Femur (tissue), 1 donor: ENCODE data around the gene DNM3.
A peak's percentile ranks its signal among the peaks of the same experiment; 100 is the strongest.

Source experiments
- DNase-seq: peaks from one replicate; pipeline ENCODE4 v3.0.0-alpha.2; 2017

DNM3 gene

DNA sequence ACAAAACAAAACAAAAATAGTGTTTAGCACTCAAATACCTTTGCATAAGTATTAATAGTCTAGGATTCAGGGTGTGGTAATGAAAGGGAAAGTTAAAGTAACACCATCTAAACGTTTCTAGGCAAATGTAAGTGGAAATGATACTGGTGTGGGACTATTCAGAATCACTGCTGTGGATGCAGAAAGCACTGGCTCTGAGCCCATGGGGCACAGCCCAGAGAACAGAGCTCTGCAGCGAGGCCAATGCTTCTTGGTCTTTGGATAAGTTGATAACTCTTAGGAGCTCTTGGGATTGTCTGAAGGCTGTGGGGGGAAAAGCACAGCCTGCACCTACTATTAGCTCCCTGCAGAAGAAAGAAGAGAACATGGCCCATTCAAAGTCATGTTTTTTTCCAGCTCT lies 21.4 kb upstream of the DNM3 start:
- DNase-seq = no peak

DNA sequence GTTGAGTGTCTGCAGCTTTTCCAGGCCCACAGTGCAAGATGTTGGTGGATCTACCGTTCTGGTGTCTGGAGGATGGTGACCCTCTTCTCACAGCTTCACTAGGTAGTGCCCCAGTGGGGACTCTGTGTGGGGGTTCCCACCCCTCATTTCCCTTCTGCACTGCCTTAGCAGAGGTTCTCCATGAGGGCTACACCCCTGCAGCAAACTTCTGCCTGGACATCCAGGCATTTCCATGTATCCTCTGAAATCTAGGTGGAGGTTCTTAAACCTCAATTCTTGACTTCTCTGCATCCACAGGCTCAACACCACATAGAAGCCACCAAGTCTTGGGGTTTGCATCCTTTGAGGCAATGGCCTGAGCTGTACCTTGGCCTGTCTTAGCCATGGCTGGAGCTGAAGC lies 14.3 kb upstream of the DNM3 start:
- DNase-seq = no peak

DNA sequence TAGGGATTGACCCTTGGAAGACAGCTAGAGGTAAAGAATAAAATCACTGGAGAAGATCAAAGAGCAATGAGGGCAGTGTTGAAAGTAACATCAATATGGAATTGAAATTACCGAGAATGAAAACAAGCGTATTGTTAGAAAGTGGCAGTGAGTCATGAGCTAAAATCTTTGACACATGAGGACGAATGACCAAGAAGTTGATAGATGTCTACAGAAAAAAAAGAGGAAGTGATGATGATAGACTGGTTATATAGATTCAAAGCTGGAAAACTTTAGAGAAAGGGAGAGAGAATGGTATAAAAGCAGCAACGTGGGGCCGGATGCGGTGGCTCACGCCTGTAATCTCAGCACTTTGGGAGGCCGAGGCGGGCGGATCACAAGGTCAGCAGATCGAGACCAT lies 12.5 kb upstream of the DNM3 start:
- DNase-seq = no peak

DNA sequence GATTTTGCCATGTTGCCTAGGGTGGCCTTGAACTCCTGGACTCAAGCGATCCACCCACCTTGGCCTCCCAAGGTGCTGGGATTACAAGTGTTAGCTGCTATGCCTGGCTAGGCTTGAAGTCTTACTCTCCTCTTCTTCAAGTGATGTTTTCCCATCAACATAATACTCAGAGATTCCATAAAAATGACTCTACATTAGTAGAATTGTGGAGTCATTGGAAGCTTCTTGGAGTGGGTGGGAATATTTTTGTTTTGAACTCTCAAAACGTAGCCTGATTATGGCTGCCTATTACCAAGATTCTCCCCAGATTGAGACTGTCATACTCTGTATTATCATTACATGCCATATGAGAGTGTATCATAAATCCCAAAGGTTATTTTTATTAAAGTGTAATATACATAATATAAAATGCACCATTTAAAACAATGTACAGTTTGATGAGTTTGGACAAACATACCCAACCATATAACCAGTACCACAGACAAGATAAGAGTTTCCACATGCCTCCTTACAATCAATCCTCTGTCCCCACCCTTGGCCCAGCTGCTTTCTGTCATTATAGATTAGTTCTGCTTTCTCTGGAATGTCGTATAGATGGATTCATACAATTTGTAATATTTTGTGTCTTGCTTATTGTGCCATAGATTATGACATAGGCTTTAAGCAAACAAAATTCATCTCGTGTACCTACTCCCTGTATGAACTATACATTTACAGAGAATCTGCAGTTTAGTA lies 8.0 kb upstream of the DNM3 start:
- DNase-seq = no peak

DNA sequence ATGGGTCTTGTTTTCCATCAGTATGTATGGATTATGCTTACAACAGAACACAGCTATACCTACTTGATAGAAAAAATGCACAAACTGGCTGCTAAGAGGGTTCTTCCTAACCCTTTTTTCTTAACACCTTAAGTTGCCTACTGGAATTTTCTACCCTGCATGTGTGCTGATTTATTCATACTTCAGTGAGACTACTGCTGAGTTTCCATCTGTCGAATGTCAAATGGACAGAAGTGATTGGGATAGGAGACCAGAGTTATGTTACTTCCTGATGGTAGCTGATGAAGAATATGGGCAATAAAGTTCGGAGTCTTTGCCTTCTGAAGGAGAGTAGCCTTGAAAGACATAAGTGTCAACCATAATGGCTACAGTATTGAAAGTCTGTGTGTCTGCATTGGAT lies 6.5 kb upstream of the DNM3 start:
- no peak for DNase-seq

DNA sequence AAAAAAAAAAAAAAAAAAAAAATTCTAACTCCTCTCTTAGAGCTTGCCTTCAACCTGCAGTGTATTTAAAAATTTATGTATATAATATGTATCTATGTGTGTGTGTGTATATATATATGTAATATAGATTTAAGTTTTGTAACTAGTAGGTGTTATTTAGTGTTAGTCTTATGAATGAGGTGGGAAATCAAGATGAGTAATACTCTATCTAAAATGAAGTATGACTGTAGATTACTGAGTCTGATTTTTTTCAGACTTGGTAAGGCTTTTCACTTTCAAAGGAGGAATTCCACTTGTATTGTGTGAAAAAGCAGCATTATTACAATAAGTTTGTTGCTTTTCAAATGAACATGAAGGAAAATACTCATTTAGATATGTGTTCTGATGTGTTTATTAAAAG lies 5.4 kb upstream of the DNM3 start:
- no peak for DNase-seq

DNA sequence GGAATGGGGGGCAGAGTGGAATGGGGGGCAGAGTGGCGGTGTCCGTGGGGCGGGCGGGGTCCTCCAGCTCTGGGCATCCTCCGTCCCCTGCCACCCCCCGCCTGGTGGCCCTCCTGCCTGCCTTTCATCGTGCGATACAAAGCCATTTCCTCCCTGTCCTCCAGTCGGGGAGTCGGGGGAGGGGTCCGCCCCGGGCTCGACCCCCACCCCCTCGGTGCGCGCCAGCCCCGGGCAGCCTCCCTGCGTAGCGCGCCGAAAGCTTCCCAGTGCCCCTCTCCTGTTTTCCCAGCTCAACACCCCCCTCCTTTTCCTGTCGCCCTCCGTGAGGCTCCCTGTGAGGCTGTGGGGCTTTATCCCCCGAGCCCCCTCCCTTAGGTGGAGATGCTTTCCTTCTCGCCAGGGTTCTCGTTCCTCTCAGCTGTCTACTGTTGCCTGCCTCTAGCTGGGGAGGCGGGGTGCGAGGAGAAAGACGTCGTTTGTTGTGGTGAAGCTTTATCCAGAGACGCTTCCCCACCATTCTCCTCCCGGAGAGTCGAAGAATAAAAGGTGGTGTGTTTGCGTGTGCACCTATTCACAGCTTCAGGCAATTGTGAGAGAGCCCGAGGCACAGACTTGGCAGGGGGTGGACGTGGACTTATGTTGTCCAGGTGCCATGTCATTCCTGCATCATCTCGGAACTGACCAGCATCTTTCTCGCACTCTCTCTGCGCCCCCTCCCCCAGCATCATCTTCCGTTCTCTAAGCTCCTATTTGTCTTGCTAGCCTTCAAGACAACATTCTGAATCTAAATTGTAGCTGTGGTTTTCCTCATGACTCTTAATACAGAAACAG lies 848 bp downstream of the DNM3 start:
- DNase-seq = peak; percentile 24

DNA sequence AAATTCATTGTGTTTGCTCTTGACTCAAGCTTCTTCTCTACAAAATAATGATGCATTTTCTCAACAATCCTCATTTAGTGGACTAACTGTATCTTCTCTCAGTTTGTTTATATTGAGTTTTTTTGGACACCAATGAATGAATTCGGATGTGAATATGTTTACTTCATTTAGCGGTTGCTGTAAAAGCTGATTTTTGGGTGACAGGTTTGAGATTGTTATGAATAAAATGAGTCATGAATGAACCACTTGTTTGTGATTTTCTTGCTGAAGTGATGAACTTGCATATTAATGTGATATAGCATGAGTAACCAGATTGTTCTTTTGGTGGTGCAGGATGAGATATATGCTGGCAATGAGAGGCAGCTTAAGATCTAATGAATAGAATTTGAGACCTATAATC lies 3.1 kb downstream of the DNM3 start:
- no peak for DNase-seq

DNA sequence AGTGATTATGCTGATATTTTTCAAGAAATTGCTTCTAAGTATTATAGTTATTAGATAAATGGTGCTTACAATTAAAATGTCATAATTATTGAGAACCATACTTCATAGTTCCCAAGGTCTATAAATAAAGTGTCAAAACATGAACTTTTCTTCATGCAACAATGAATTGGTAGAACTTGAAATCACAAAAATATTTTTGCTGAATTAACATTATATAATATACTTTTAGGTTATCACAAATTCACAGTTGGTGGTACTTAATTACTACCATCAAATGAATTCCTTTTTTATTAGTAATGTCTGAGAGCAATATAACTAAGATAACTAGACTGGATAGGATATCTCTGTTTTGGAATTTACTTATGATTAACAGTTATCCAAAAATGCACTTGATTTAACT lies 4.7 kb downstream of the DNM3 start:
- DNase-seq = no peak

DNA sequence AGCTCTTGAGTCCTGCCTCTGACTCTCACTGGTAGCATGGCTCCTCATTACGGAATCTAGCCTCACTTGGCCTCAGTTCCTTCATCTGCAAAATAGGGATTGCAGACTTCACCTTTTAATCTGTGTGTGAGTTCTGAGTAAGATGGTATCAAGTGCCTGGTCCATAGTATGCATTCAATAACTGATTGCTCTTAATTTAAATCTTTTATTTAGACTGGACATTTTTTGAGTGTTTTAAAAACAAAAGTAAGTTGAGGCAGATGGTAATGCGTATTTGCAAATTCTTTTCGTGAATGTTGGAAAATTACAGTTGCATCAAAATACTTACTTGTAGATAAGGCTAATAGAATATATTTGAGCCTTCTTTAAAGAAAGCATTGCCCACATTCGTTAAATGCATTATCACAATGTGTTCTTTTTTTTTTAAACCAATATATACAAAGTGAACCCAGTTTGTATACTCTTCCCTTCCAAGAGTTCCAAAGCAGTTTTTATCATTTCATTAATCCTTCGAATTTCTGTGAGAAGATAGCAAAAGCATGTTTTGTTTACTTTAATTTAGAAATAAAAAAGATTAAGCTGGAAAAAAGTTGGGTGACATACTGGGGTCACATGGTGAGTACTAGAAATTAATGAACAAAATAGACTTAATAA lies 8.1 kb downstream of the DNM3 start:
- no peak for DNase-seq

DNA sequence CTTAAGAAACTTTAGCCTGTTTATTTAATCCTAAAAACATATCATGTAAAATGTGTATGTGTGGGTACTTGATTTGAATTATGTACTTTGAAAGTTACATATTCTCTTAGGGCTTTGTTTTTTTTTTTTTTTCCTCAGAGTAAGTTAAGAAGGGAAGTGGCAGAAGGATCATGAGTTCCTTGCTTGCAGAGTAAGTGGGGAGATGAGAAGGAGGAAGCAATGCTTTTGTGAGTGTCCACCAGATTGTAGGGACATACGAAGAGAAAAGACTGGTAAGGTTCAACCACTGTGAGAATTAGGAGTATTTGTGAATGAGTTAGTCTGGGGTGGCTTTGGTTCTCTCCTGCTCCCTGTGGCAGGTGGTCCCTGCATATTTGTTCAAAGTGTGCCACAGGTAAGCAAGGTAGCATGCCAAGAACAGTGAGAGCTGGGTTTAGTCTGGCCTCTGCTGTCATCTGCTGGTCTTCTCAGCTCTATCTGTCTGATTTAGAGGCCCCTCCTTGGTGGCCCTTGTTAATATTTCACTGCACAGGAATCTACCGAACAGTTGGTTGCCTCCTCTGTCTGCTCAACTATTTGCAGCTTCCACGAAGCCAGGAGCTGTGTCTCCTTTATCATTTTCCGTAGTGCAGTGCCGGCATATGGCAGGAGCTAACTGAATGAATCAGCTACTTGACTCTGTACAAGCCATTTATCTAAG lies 9.5 kb downstream of the DNM3 start:
- no peak for DNase-seq

DNA sequence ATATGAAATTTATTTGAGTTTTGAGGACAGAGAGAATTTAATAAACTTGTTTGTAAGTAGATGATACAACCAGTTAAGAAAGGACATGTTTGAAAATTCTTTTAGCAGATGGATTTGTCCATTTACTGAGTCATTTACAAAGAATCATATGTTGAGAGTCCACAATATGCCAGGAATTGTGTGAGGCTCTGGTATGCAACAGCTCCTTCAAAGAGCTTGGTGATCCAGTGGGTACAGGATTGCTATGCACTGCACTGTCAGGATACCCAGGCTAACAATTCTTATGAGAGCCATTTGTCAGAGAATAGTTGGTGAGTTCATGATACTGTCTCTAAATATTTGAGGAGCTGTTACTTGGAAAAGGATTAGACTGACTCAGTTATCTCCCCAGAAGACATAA lies 11.0 kb downstream of the DNM3 start:
- DNase-seq = no peak

DNA sequence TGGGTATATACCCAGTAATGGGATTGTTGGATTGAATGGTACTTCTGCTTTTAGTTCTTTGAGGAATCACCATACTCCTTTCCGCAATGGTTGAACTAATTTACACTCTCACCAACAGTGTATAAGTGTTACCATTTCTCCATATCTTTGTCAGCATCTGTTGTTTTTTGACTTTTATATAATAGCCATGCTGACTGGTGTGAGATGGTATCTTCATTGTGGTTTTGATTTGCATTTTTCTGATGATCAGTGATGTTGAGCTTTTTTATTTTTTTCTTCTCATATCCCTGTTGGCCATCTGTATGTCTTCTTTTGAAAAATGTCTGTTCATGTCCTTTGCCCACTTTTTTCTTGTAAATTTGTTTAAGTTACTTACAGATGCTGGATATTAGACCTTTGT lies 14.1 kb downstream of the DNM3 start:
- no peak for DNase-seq

DNA sequence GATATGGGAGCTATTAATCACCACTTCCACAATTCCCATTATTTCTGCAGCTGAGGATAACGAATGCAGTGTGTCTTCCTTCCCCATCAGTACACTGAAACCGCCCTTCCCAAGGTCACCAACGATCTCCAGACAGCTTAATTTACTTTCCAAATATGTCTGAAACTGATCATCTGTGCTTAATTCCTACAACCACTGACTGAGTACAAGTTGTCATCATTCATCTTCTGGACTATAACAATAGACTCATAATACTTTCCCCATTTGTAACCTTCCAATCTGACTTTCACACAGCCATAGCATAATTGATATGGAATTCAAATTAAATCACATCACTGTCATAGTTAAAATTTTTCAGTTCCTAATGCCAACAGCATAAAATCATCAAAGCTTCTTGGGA lies 17.4 kb downstream of the DNM3 start:
- no peak for DNase-seq

DNA sequence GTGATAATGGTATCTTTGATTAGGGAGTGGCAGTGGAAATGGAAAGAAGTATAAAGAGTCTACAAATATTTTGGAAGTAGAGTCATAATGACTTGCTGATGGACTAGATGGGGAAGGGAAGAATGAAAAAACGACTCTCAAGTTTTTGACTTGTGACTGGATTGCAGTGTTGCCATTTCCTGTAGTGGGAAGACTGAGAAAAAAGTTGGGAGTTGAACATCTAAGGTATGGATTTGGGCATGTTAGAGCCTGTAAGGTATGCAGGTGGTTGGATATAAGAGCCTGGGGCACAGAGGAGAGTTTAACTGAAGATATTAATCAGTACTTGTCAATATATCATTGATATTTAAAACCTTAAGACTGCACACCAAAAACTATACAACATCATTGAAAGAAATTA lies 19.4 kb downstream of the DNM3 start:
- DNase-seq = no peak

DNA sequence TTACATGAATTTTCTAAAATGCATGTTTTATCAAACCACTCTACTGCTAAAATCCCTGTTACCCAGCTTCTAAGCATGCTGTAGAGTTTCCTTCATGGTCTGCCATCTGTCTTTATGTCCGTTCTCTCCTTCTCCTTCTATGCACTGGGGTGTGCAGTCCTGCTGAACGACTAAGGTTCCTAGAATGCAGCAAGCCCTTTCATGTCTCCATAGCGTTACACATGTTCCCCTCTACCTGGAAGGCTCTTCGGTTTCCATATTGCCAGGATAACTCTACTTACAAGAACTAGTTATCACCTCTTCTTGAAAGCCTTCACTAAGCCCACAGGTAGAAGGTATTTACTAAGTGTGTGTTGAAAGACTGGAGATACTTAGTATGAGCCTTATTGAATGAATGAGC lies 22.2 kb downstream of the DNM3 start:
- DNase-seq = no peak

DNA sequence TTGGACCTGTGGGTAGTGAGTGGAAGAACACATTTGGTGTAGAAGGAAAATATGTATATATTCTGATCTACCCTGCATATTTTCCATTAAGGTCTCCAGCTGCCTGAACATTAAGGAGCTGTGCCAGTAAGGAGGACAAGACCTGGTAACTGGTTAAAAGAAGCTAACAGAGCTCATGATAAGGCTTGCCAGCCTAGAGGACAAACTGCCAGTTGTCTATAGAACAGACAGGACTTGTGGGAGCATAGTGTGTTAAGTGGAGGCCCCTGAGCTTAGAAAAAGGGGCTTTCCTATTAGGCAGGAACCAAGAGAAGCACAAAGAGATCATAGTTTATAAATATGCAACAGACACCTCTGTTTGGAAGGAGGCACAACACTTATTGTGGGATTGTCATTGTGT lies 23.0 kb downstream of the DNM3 start:
- peak; percentile 28 for DNase-seq

DNA sequence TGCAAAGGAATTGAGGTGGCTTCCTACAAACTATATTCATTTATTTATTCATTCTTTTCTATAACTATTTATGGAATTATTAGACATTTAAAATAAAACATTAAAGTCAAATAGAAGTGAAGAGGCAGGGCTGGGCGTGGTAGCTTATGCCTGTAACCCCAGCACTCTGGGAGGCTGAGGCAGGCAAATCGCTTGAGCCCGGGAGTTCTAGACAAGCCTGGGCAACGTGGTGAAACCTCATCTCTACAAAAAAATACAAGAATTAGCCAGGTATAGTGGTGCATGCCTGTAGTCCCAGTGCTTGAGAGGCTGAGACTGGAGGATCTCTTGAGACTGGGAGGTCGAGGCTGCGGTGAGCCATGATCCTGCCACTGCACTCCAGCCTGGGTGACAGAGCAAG lies 23.8 kb downstream of the DNM3 start:
- DNase-seq = no peak

DNA sequence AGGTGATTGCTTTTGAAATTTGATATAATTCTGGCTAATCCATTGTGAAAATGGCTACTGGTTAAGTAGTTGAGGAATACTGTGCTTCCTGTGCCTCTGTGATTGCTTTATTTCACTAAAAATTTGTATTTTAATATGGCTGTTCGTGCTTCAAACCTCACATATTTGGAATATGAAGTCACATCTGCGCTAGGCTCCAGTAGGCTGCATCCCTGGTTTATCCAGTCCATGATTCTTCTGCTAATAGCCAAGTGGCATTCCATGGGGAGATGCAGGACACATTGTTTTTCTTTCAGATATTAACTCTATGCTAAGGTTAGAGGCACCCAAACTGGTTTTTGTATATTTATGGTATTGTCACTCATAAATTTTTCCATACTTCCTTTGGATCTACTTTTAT lies 25.9 kb downstream of the DNM3 start:
- no peak for DNase-seq

DNA sequence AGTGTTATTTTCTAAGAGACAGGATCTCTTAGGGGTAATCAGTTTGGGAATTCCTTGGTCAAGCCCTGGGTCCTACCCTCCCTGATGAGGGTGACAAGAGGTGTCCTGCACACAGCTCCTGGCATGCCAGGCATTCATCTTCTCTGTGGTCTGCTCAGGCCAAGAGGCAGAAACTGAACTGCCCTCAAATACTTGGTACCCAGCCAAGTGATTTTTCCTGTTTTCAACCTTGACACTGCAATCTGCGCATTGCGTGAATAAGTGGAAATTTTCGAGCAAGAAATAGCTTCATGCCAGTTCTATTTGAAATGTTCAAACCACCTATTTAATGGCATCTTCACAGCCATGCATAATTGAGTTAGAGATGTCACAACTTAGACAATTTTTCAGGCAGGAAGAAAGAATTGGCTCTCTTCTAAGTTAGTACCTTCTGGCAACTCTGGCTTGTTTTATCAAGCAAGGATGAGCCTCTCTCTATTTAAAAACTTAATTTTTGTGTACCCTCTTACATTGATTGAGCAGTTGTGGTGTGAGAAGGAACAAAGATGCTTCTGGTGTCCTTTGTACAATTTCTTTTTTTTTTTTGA lies 27.0 kb downstream of the DNM3 start:
- no peak for DNase-seq

DNA sequence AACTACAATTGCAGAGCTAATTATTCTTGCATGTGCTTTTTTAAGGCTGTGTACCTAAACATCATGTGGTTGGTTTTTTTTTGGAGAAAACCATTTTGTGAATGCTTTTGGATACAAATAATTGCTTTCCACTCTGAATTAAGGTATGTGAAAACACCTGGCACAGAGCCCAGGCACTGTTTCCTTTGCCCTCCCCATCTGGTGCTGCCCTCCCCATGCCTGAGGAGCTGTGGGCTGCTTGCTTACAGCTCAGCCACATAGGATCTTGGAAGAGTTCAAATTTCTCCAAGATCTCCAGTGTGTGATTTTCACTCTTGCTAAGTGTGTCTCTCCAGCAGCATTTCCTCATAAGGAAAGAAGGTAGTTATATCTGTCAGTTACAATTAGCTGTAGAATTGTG lies 27.8 kb downstream of the DNM3 start:
- DNase-seq = peak; percentile 47

DNA sequence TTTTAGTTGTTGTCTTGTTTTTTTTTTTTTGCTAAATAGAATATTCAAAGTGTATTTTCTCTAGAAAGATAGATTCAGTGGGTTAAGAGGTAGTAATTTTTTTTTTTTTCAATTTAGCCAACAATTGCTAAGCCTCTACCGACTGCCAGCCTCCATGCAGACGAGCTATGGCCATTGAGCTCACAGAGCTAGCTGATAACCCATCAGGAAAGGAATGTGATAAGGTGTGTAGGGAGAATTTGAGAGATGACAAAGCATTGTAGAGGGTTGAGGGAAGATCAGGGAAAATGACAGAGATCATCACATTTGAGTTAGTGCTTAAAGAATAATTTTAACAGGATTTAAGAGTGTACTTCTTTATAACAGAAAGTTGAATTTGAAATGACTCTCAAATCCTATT lies 30.6 kb downstream of the DNM3 start:
- DNase-seq = no peak

DNA sequence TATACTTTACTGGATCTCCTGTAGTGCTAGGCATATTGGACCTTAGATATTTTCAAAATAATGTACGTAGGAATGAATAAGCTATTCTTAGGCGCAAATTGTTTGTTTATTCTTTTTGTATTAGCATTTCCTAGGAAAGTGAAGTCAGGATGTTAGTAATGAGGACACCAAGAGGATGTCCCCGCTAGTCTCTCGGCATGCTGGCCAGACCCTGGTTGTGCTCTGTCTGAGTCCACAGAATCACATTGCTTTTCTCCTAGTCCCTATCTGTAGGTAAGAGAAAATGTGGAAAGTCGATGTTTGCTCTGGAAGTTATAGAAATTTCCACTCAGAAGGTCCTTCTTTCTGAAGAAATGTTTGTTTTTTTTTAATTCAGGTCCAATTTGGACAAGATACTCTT lies 31.1 kb downstream of the DNM3 start:
- no peak for DNase-seq
